GM12878 (cell line): ENCODE data around the gene NUMBL.

ENCODE experiments used
- CBFB ChIP-seq: IDR thresholded peaks from 2 replicates; pipeline ENCODE4 v1.6.1; 2016; ENCODE audit warnings: antibody characterized with exemption, low read depth
- GATAD2B ChIP-seq: fragments of 450-650 bp; conservative IDR thresholded peaks from 2 replicates; pipeline ENCODE4 v1.6.1; 2017; ENCODE audit warnings: low read depth, mild to moderate bottlenecking, moderate library complexity
- JUNB ChIP-seq: IDR thresholded peaks from 2 replicates; pipeline ENCODE4 v1.6.1; 2016; ENCODE audit warnings: antibody characterized with exemption, mild to moderate bottlenecking
- POLR2A ChIP-seq: IDR thresholded peaks from 2 replicates; pipeline ENCODE4 v1.6.1; 2011; ENCODE audit warnings: low read depth, mild to moderate bottlenecking, low read length
- SMC3 ChIP-seq: IDR thresholded peaks from 2 replicates; pipeline ENCODE4 v1.6.1; 2011; ENCODE audit warnings: low read length, improper control_type of control experiment, borderline replicate concordance
- SPI1 ChIP-seq: IDR thresholded peaks from 2 replicates; pipeline ENCODE4 v1.6.1; 2011; ENCODE audit warnings: low read depth, mild to moderate bottlenecking, low read length, moderate library complexity, borderline replicate concordance; ENCODE audit not compliant: insufficient read depth
- TF ChIP-seq, protein P1 (sequence below), 3 experiments: IDR thresholded peaks in 2 of 3; conservative IDR thresholded peaks in 1 of 3; 2 replicates each; pipeline ENCODE4 v1.5.1; 2011; ENCODE audit warnings: low read depth in 3 of 3, low read length in 3 of 3, mild to moderate bottlenecking in 3 of 3, control low read depth in 2 of 3, moderate library complexity in 2 of 3, inconsistent platforms in 1 of 3, mixed read lengths in 1 of 3; ENCODE audit not compliant: control insufficient read depth in 2 of 3, insufficient read depth in 1 of 3; ENCODE audit errors: extremely low read depth in 1 of 3
- TF ChIP-seq, protein P2 (sequence below): IDR thresholded peaks from 2 replicates; pipeline ENCODE4 v1.6.1; 2011; ENCODE audit warnings: borderline replicate concordance, low read depth, mild to moderate bottlenecking, moderate library complexity, low read length; ENCODE audit not compliant: insufficient read depth, poor library complexity, severe bottlenecking
- TF ChIP-seq, protein P3 (sequence below): IDR thresholded peaks from 2 replicates; pipeline ENCODE4 v1.6.1; 2012; ENCODE audit warnings: low read depth, low read length, improper control_type of control experiment

DNA sequence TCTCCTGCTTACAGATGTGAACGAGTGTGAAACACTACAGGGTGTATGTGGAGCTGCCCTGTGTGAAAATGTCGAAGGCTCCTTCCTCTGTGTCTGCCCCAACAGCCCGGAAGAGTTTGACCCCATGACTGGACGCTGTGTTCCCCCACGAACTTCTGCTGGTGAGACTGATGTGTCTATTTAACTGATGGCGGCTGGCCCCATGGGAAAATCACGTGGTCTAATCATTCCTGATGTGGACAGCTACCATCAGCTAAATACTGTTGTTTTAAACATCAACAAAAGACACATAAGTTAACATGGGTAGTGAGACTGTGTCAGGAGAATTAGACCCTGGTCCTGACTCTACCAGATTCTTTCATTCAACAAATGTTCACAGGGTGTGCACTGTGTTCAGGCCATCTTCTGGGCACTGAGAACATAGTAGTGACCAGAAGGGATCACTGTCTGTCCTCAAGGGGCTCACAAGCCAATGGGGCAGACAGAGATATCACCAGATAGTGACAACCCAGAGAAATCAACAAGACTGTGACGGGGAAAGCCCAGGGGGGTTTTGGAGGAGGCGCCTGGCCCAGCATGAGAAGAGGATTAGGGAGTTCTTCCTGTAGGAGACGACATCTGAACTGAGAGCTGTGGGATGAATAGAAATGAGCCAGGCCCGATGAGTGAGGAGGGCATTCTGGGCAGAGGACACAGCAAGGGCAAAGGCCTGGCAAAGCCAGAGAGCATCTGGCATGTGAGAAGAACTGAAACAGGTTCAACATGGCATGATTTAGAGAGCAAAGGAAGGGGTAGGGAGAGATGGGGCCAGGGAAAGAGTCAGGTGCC is 70.9 kb downstream of the NUMBL start:
- TF ChIP-seq, protein P1, sequence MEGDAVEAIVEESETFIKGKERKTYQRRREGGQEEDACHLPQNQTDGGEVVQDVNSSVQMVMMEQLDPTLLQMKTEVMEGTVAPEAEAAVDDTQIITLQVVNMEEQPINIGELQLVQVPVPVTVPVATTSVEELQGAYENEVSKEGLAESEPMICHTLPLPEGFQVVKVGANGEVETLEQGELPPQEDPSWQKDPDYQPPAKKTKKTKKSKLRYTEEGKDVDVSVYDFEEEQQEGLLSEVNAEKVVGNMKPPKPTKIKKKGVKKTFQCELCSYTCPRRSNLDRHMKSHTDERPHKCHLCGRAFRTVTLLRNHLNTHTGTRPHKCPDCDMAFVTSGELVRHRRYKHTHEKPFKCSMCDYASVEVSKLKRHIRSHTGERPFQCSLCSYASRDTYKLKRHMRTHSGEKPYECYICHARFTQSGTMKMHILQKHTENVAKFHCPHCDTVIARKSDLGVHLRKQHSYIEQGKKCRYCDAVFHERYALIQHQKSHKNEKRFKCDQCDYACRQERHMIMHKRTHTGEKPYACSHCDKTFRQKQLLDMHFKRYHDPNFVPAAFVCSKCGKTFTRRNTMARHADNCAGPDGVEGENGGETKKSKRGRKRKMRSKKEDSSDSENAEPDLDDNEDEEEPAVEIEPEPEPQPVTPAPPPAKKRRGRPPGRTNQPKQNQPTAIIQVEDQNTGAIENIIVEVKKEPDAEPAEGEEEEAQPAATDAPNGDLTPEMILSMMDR (IDR thresholded peaks at IDR 0.05 in 2 of 3, conservative IDR thresholded peaks at IDR 0.05 in 1 of 3; ENCODE audit: control insufficient read depth in 2 of 3, extremely low read depth in 1 of 3, insufficient read depth in 1 of 3, low read depth in 3 of 3, low read length in 3 of 3) = no peak
- TF ChIP-seq SMC3 (no peak), CBFB (no peak), SPI1 (no peak), GATAD2B (no peak), JUNB (no peak), POLR2A (no peak)
- TF ChIP-seq, protein P2, sequence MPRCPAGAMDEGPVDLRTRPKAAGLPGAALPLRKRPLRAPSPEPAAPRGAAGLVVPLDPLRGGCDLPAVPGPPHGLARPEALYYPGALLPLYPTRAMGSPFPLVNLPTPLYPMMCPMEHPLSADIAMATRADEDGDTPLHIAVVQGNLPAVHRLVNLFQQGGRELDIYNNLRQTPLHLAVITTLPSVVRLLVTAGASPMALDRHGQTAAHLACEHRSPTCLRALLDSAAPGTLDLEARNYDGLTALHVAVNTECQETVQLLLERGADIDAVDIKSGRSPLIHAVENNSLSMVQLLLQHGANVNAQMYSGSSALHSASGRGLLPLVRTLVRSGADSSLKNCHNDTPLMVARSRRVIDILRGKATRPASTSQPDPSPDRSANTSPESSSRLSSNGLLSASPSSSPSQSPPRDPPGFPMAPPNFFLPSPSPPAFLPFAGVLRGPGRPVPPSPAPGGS = no peak
- TF ChIP-seq, protein P3, sequence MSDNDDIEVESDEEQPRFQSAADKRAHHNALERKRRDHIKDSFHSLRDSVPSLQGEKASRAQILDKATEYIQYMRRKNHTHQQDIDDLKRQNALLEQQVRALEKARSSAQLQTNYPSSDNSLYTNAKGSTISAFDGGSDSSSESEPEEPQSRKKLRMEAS = no peak
